Effector memory CD4-positive, alpha-beta T cell (primary cell): ENCODE results near the gene FAM228B.

Experiments
- DNase-seq, 3 donors: peaks; one replicate each; pipeline ENCODE4 v3.0.0-alpha.2; 2020
- H3K27ac ChIP-seq: 2 replicates; pipeline ENCODE4 v1.7.0; 2013; ENCODE audit warnings: mild to moderate bottlenecking, low read length, moderate library complexity; ENCODE audit not compliant: insufficient read depth, poor library complexity, severe bottlenecking
- H3K27me3 ChIP-seq: replicated peaks from 2 replicates; pipeline ENCODE4 v1.7.0; 2013; ENCODE audit warnings: mild to moderate bottlenecking, low read length; ENCODE audit not compliant: insufficient read depth, control insufficient read depth, poor library complexity, severe bottlenecking
- H3K36me3 ChIP-seq: 2 replicates; pipeline ENCODE4 v1.7.0; 2013; ENCODE audit warnings: mild to moderate bottlenecking, low read length, moderate library complexity; ENCODE audit not compliant: control insufficient read depth, insufficient read depth
- H3K4me1 ChIP-seq: 2 replicates; pipeline ENCODE4 v1.7.0; 2013; ENCODE audit warnings: low read length, mild to moderate bottlenecking; ENCODE audit not compliant: control insufficient read depth, insufficient read depth, poor library complexity, severe bottlenecking
- H3K4me3 ChIP-seq: 2 replicates; pipeline ENCODE4 v1.7.0; 2013; ENCODE audit warnings: low read length, low read depth, mild to moderate bottlenecking; ENCODE audit not compliant: insufficient read depth, poor library complexity, severe bottlenecking
- H3K9me3 ChIP-seq: 2 replicates; pipeline ENCODE4 v1.7.0; 2013; ENCODE audit warnings: mild to moderate bottlenecking, low read length, moderate library complexity; ENCODE audit not compliant: control insufficient read depth

The FAM228B gene

GRCh38 chr2:24174851-24175277 lies 51.6 kb downstream of the FAM228B start, which contains the start of gene FAM228A:
FAM228A (plus strand) TSS chr2:24175053; CDS start chr2:24175481, 428 bp downstream.
- no peaks in the 10 kb centered on the region for H3K9me3 ChIP-seq
- H3K27ac ChIP-seq = no peak within 1 kb of the TSS
- no peak for DNase-seq
- H3K4me1 ChIP-seq = no peaks in the 10 kb centered on the region
- H3K36me3 ChIP-seq = no peaks in the 10 kb centered on the region
- H3K27me3 ChIP-seq = no peaks in the 10 kb centered on the region
- H3K4me3 ChIP-seq = no peak within 1 kb of the TSS

DNA sequence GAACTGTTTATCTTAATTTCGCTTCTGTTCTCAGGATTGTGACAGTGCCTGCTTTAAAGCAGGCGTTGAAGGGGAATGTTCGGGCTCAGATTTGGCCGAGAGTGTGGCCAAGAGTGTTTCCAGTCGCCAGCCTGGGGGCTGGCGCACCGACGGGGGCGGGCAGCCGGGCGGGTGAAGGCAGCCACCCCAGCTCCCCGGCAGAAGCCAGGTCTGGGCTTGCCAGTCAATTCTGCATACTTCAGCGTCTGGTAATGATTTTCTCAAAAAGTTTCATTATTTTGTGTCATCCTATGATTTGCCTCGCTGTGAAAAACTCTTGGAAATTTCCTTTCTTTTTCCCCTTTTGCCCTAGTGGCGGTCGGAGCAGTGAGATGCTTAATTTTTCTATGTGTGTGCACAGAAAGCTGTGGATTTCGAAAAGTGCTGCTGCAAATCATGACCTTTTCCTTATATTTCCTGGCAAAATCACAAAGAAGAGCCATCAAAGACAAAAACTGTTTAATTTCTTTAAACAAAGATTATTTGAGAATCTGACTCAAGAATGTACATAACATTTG lies 52.4 kb downstream of the FAM228B start:
- Histone ChIP-seq H3K36me3 (no peaks in the 10 kb centered on the region), H3K4me3 (no peak overlapping the region), H3K27ac (no peak overlapping the region), H3K9me3 (no peaks in the 10 kb centered on the region), H3K4me1 (no peaks in the 10 kb centered on the region), H3K27me3 (no peaks in the 10 kb centered on the region)
- DNase-seq = no peak

DNA sequence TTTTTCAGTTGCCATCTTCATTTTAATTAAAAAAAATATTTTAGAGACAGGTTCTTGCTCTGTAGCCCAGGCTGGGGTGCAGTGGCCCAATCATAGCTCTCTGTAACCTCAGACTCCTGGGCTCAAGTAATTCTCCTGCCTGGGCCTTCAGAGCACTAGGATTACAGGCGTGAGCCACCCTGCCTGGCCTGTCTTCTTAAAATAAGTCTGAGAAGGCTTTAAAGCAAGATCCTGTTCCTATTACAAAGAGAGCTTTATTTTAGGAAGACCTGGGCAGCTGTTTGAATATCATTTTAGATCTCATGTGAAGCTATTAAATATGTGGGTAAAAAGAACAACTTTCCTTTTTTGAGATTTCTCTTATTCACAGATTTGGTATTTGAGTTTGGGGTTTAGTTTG lies 53.1 kb downstream of the FAM228B start:
- H3K27me3 ChIP-seq = no peaks in the 10 kb centered on the region
- DNase-seq = no peak
- no peaks in the 10 kb centered on the region for H3K36me3 ChIP-seq
- H3K4me3 ChIP-seq = no peak overlapping the region
- H3K4me1 ChIP-seq = no peaks in the 10 kb centered on the region
- H3K9me3 ChIP-seq = no peaks in the 10 kb centered on the region
- H3K27ac ChIP-seq = no peak overlapping the region

- Histone ChIP-seq H3K4me3 (no peak overlapping the region), H3K27me3 (no peaks in the 10 kb centered on the region), H3K27ac (no peak overlapping the region), H3K36me3 (no peaks in the 10 kb centered on the region), H3K9me3 (no peaks in the 10 kb centered on the region), H3K4me1 (no peaks in the 10 kb centered on the region)
- DNase-seq = no peak
Measured at GRCh38 chr2:24179683-24180082, 56.4 kb downstream of the FAM228B start.

DNA sequence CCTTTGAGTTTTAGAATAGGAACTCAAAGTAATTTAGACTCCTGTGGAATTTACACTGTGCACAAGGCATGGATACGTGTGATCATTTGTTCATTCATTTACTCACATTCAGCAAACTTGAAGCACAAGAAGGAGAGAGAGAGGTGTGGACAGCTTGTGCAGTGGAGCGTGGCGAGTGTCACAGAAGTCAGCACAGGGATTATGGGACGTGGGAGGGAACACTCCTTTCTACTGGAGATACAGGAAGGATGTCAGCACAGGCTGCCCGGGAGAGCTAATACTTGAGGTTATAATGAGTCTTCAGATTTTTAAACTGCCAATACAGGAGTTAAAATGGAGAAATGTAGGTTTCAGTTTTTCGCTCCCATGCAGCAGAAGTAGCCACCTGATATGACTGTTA lies 58.6 kb downstream of the FAM228B start:
- no peak overlapping the region for H3K27ac ChIP-seq
- H3K27me3 ChIP-seq = no peaks in the 10 kb centered on the region
- H3K9me3 ChIP-seq = no peaks in the 10 kb centered on the region
- no peaks in the 10 kb centered on the region for H3K36me3 ChIP-seq
- no peak for DNase-seq
- H3K4me3 ChIP-seq = no peak overlapping the region
- H3K4me1 ChIP-seq = no peaks in the 10 kb centered on the region

DNA sequence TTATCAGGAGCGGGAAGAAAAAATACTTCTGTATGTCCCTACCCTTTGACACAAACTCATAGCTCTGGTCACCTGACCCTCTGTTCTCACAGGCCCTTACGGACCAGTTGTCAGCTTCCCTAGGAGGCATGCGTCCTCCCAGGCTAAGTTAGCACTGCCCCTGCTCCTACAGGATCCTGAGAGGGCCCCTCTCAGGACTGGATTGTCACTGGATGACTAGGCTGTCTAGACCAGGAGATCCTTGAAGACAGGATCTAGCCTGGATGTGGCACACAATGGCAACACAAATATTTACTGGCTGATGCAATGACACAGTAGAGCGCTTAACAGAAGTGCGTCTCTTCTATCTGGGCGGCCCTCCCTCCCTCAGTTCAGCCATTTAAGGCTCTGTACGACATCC lies 59.2 kb downstream of the FAM228B start:
- DNase-seq = no peak

DNA sequence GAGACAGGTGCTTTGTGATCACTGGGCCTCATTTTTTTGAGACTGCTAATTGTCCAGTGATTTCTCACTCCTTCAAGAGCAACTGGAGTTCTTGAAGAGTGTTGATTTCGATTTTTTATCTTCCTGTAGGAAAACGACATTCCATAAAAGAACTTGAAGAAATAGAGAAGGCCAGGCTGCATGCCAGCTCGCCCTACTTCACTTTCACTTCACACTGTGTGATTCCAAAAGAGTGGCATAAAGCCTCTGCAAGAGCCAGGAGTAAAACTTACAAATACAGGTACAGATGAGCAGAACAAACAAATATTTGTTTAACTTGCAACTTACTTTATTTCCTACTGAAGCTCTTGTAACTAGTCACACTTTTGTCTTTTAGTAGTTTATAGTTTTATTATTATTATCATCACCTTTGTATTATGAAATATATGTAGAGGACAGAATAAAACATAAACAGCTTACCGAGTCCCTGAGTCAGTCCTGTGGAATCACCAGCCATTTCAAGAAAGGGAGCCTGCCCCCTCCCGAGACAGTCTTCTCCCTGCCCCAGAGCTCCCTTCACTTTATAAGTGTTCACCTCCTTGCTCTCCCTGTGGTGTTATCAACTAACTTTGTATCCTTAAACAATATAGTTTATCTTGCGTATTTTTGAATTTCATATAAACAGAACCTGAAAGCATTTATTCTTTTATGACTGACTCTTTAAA lies 60.2 kb downstream of the FAM228B start:
- Histone ChIP-seq H3K27ac (no peak overlapping the region), H3K27me3 (no peaks in the 10 kb centered on the region), H3K4me1 (no peaks in the 10 kb centered on the region), H3K9me3 (no peaks in the 10 kb centered on the region), H3K36me3 (no peaks in the 10 kb centered on the region), H3K4me3 (no peak overlapping the region)
- no peak for DNase-seq

More for the DNA sequence above, 59.2 kb downstream of the FAM228B start:
- H3K27ac ChIP-seq = no peak overlapping the region
- H3K27me3 ChIP-seq = no peaks in the 10 kb centered on the region
- no peaks in the 10 kb centered on the region for H3K36me3 ChIP-seq
- H3K4me3 ChIP-seq = no peak overlapping the region
- H3K4me1 ChIP-seq = no peaks in the 10 kb centered on the region
- no peaks in the 10 kb centered on the region for H3K9me3 ChIP-seq

GRCh38 chr2:24189551-24189950 lies 66.3 kb downstream of the FAM228B start:
- H3K27me3 ChIP-seq = no peaks in the 10 kb centered on the region
- no peaks in the 10 kb centered on the region for H3K4me1 ChIP-seq
- no peak for DNase-seq
- H3K4me3 ChIP-seq = no peak overlapping the region
- no peak overlapping the region for H3K27ac ChIP-seq
- H3K9me3 ChIP-seq = no peaks in the 10 kb centered on the region
- H3K36me3 ChIP-seq = no peaks in the 10 kb centered on the region

- Histone ChIP-seq H3K36me3 (no peaks in the 10 kb centered on the region), H3K27ac (no peak overlapping the region), H3K4me1 (no peaks in the 10 kb centered on the region)
Measured at GRCh38 chr2:24190503-24190902, 67.2 kb downstream of the FAM228B start.

GRCh38 chr2:24191156-24191555 lies 67.9 kb downstream of the FAM228B start:
- no peak for DNase-seq
- Histone ChIP-seq H3K27ac (no peak overlapping the region), H3K9me3 (no peaks in the 10 kb centered on the region), H3K4me1 (no peaks in the 10 kb centered on the region), H3K4me3 (no peak overlapping the region), H3K27me3 (no peaks in the 10 kb centered on the region), H3K36me3 (no peaks in the 10 kb centered on the region)

More at GRCh38 chr2:24190503-24190902, 67.2 kb downstream of the FAM228B start:
- no peaks in the 10 kb centered on the region for H3K9me3 ChIP-seq
- DNase-seq = no peak
- no peak overlapping the region for H3K4me3 ChIP-seq
- H3K27me3 ChIP-seq = no peaks in the 10 kb centered on the region
